ENCODE measurements around the gene PRRC1.
A peak's percentile ranks its signal among the peaks of the same experiment; 100 is the strongest.

DNA sequence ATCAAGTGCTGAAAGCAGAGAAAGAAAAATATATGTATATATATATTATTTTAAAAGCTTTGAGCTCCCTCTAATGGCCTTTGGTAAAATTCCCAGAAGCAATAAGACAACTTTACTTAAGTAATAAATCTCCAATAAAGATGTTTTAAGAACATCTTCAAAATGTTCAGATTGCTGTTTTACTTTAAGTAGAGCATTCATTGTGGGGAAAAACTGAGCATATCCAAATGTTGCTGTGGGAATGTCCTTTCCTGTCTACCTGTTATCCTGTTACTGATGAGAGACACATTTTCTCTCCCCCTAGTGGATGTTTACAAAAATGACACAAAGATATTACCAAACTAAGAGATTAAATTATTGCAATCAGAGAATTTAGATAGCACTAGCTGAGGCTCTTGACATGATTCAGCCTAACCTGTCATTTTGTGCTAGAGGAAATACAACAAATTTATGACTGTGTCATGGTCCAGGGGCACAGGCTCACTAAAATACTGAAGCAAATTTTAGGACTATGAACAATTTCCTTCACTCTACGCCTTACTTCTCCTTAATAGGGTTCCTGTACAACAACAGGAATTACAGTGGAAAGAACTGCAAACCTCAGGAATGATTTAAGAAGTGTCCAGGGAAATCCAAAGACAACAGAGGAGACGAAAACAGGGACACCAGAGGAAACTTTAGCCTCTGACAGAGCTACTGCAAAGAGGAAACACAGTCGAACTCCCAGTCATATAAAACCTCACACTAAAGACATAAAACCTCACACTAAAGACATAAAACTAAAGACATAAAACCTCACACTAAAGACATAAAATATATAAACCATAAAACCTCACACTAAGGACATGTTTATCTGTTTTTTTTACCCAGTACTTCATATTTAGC is 24.3 kb upstream of the PRRC1 start:
- TF ChIP-seq, protein P1, sequence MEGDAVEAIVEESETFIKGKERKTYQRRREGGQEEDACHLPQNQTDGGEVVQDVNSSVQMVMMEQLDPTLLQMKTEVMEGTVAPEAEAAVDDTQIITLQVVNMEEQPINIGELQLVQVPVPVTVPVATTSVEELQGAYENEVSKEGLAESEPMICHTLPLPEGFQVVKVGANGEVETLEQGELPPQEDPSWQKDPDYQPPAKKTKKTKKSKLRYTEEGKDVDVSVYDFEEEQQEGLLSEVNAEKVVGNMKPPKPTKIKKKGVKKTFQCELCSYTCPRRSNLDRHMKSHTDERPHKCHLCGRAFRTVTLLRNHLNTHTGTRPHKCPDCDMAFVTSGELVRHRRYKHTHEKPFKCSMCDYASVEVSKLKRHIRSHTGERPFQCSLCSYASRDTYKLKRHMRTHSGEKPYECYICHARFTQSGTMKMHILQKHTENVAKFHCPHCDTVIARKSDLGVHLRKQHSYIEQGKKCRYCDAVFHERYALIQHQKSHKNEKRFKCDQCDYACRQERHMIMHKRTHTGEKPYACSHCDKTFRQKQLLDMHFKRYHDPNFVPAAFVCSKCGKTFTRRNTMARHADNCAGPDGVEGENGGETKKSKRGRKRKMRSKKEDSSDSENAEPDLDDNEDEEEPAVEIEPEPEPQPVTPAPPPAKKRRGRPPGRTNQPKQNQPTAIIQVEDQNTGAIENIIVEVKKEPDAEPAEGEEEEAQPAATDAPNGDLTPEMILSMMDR (IDR thresholded peaks at IDR 0.05) = peak; percentile 56 to 76 (median 64)
- TF ChIP-seq POLR2A (IDR thresholded peaks at IDR 0.05) = no peak
